Stimulated activated CD8-positive, alpha-beta memory T cell treated with anti-CD3 and anti-CD28 coated beads, Interleukin-15, amount 100 ng/mL, for 4 hours (primary cell): ENCODE data around the gene COLGALT1.
"Not testable (repeated sequence)": the region's sequence is repeated elsewhere in the genome, so short reads cannot be mapped to it uniquely, and the experiment has no call there.

Experiments used
- DNase-seq, 2 donors: peaks; one replicate each; pipeline ENCODE4 v3.0.0-alpha.2; 2020; ENCODE audit warnings: low read depth in 2 of 2

The COLGALT1 gene

GRCh38 chr19:17560205-17560595 lies 4.8 kb downstream of the COLGALT1 start:
- no peak for DNase-seq

GRCh38 chr19:17562097-17562496 lies 6.6 kb downstream of the COLGALT1 start:
- no peak for DNase-seq

DNA sequence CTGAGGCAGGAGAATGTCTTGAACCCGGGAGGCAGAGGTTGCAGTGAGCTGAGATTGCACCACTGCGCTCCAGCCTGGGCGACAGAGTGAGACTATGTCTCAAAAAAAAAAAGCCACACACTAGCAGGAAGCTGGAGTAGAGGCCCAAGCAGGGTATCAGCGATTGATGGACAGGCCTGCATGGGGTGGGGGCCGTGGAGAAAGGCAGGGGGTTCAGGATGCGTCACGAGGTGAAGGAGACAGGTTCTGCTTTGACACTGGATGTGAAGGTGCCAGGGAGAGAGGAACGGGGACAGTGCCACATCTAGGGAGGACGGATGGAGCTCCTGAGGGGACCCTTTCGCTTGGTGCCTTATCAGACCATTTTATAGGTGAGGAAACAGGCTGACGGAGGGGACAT lies 7.1 kb downstream of the COLGALT1 start:
- DNase-seq = no peak

DNA sequence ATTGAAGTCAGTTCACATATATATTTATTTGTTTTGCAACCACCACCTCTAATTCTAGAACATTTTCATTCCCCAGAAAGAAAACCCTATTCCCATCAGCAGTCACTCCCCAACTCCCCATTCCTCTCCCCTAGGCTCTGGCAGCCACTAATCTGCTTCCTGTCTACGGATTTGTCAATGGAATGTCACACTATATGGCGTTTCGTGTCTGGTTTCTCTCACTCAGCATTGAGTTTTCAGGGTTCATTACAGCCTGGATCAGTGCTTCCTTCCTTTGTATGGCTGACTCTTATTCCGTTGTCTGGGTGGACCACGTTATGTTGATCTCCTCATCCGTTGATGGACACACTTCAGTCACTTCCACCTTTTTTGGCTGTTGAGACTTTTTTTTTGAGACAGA lies 9.3 kb downstream of the COLGALT1 start:
- no peak for DNase-seq

DNA sequence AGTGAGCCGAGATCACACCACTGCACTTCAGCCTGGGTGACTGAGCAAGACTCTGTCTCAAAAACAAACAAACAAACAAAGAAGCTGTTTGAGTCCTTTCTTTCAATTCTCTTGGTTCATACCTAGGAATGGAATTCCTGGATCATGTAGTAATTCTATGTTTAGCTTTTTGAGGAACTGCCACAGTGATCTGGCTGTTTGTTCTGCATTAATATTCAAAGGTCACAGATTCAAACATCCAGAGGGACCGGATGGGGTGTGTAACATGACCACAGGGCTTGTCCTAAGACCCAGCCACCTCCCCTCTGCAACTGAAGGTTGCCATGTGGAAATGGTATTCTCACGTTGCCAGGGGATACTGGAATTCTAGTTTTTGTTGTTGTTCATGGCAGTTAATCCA lies 10.2 kb downstream of the COLGALT1 start:
- DNase-seq = no peak

DNA sequence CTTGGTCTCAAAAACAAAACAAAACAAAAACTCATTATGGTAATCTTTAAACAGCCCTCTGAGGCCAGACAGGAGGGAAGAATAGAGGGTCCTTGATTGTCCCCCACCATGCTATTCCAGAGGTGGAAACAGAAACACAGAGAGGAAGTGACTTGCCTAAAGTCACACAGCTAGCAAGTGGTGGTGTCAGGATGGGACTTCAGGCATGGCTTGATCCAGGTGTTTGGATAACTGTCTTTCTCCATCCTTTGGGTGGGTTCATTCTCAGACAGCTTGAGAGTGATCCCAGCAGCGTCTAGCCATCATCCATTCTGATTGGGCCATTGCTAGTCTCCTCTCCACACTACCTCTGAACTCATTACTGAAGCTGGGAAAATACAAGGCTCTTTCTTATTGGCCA lies 12.5 kb downstream of the COLGALT1 start:
- no peak for DNase-seq

- not testable (repeated sequence) for DNase-seq
Observed at GRCh38 chr19:17570291-17570690, 14.8 kb downstream of the COLGALT1 start.

DNA sequence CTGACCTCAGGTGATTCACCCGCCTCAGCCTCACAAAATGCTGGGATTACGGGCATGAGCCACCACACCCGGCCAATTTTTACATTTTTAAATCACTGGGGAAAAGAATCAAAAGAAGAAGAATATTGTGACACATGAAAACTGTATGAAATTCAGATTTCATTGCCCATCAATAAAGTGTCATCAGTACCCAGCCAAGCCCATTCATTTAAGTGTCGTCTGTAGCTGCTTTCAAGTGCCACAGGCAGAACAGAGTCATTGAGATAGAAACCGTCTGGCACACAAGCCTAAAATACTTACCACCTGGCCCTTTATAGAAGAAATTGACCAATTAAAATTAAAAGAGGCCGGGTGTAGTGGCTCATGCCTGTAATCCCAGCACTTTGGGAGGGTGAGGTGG lies 15.3 kb downstream of the COLGALT1 start:
- DNase-seq = no peak

GRCh38 chr19:17572638-17573037 lies 17.2 kb downstream of the COLGALT1 start:
- no peak for DNase-seq

DNA sequence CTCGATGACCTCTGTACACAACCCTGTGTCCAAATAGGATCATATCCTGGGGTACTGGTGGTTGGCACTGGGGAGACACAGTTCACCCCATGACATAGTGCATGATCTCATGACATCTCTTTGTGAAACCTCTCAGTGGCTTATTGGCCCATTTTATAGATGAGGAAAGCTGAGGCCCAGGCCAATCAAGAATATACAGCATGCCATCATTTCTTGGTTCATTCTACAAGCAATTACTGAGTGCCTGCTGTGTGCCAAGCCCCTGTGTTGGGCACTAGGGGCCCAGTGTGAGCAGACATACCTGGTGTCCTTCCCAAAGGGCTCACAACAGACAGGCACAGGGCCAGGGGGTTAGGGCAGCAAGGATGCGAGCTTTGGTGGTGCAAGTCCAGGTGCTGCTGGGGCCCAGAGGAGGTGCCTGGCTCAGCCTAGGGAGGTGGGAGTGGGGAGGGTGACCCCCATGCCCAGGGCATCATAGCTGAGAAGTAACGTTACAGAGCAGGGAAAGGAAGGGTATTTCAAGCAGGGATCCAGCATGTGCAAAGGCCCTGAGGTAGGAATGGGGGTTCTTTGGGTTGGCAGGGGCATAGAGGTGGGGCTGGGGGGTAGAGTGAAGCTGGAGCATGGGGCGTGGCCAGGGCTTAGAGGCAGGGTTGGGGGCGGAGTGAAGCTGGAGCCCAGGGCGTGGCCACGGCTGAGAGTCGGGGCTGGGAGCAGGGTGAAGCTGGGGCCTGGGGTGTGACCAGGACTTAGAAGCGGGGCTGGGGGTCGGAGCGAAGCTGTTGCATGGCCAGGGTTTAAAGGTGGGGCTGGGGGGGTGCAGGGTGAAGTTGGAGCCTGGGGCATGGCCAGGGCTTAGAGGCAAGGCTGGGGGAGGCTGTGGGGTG lies 20.7 kb downstream of the COLGALT1 start:
- DNase-seq = no peak

GRCh38 chr19:17576758-17577456 lies 21.5 kb downstream of the COLGALT1 start:
- DNase-seq = no peak

DNA sequence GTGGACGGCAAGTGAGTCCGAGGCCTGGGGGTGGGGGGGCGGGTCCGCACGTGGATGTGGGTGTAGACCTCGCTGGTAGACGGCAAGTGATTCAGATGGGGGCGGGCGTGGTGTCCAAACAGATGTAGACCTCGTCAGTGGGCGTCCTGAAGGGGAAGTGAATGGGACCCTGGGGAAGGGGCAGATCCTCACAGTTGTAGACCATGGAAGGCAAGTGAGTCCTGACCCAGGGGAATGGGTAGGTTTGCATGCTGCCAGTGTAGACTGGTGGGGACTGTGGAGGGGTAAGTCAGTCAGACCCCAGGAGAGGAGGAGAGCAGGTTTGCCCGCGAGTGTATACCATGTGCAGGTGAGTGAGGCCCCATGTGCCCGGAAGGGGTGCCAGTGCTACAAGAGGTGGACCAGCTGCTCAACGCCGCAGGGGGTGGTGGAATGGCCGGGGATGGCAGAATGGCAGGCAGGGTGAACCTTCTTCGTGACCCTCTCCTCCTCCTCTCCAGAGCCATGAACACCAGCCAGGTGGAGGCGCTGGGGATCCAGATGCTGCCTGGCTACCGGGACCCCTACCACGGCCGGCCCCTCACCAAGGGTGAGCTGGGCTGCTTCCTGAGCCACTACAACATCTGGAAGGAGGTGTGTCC lies 22.1 kb downstream of the COLGALT1 start:
- DNase-seq = no peak

GRCh38 chr19:17579661-17580244 lies 24.3 kb downstream of the COLGALT1 start:
- DNase-seq = no peak

DNA sequence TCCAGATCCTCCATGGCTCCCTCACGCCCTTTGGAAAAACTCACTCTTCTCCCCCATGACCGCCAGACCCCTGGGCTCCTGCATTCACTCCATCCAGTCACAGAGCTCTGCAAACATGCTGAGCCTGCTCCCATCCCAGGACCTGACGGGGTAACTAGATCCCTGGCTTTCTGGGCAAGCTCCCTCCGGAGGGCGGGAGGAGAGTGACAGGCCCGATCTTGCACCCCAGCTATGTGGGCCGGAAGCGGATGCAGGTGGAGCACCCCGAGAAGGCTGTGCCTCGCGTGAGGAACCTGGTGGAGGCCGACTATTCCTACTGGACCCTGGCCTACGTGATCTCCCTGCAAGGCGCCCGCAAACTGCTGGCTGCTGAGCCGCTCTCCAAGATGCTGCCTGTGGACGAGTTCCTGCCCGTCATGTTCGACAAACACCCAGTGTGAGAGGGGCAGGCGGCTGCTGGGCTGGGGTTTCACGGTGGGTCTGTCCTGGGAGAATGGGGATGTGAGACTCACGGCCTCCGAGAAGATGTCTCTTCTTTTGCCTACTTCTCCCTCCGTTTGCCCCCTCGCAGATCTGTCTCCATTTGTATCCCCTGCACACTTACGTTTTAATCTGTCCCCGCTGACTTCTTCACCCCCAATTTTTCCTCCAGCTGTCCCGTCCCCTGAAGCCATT lies 25.2 kb downstream of the COLGALT1 start:
- DNase-seq = no peak

DNA sequence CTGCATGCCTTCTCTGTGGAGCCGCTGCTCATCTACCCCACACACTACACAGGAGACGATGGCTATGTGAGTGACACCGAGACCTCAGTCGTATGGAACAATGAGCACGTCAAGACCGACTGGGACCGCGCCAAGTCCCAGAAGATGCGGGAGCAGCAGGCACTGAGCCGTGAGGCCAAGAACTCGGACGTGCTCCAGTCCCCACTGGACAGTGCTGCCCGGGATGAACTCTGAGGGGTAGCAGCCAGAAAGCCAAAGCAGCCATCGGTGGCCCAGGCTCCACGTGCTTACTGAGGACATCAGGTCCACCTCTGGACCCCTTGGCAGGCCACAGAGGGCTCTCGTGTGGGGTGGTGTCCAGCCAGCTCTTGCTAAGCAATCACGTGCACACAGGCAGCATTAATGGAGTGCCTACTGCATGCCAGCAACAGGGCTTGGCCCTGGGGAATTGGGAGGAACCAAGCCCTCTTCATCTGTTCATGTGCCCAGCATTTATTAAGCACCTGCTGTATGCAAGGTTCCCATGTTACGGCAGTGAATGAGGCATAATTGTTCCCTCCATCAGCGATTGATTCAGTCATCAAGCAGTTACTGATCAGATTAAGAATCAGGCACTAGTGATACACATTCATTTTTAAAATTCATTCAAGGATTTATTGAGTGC lies 25.9 kb downstream of the COLGALT1 start:
- no peak for DNase-seq

- no peak for DNase-seq
Observed at GRCh38 chr19:17582613-17583012, 27.2 kb downstream of the COLGALT1 start.

GRCh38 chr19:17584132-17584531 lies 28.7 kb downstream of the COLGALT1 start:
- DNase-seq = no peak

- DNase-seq = not testable (repeated sequence)
Observed at GRCh38 chr19:17585395-17585794, 29.9 kb downstream of the COLGALT1 start.

GRCh38 chr19:17590866-17591265 lies 35.4 kb downstream of the COLGALT1 start:
- DNase-seq = no peak

DNA sequence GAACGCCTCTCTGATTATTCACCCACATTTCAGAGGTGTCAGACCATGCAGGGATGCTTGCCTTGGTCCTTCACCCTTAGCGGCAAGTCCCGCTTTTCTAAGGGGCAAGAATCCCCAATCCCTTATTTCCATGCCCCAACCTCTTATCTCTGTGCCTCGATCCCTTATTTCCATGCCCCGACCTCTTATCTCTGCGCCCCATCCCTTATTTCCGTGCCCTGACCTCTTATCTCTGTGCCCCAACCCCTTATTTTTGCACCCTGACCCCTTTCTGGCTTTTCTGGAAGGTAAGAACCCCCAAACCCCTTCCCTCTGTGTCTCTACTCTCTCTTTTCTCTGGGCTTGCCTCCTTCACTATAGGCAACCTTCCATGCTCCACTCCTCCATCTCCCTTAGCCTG lies 38.8 kb downstream of the COLGALT1 start:
- DNase-seq = not testable (repeated sequence)

DNA sequence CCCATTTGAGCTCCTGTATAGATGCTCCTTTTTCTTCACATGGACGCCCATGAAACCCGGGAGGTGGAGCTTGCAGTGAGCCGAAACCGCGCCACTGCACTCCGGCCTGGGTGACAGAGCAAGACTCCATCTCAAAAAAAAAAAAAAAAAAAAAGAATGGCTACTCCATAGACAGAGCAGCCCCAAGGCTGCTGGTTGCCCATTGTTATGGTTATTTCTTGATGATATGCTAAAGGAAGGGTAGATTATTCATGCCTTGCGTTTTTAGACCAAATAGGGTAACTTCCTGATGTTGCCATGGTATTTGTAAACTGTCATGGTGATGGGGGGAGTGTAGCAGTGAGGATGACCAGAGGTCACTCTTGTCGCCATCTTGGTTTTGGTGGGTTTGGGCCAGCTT lies 42.6 kb downstream of the COLGALT1 start:
- not testable (repeated sequence) for DNase-seq
